Upper lobe of left lung (tissue), 4 donors: ENCODE data around the gene HPN.

ENCODE experiments used
- CTCF ChIP-seq, 6 experiments: fragments of 450-650 bp in 4 of 6; fragments of 200-600 bp in 2 of 6; sonication (generic) in 2 of 6; IDR thresholded peaks; one replicate each; pipeline ENCODE4 v1.5.1; 2016 to 2019; ENCODE audit warnings: antibody characterized with exemption in 6 of 6
- EP300 ChIP-seq, 4 donors: sonication (generic); formaldehyde crosslinking; IDR thresholded peaks; one replicate each; pipeline ENCODE4 v1.5.1; 2017; ENCODE audit warnings: antibody characterized with exemption in 4 of 4, control low read depth in 2 of 4
- POLR2A ChIP-seq, 4 donors: fragments of 450-650 bp; IDR thresholded peaks; one replicate each; pipeline ENCODE4 v1.5.1; 2016 to 2017; ENCODE audit warnings: antibody characterized with exemption in 4 of 4, mild to moderate bottlenecking in 2 of 4
- POLR2AphosphoS5 ChIP-seq, 2 donors: sonication (generic); formaldehyde crosslinking; IDR thresholded peaks; one replicate each; pipeline ENCODE4 v1.5.1; 2017; ENCODE audit warnings: antibody characterized with exemption in 2 of 2

- TF ChIP-seq CTCF (IDR thresholded peaks at IDR 0.05), result no peak
- TF ChIP-seq POLR2AphosphoS5 (IDR thresholded peaks at IDR 0.05), result no peak
- TF ChIP-seq POLR2A (IDR thresholded peaks at IDR 0.05), result no peak
- no peak for TF ChIP-seq EP300 (IDR thresholded peaks at IDR 0.05)
These were observed 29.5 kb upstream of the HPN start for GRCh38 chr19:35011737-35012682.
